DOHH2 (cell line): Measurements from ENCODE around the gene WTIP.
"Not testable (repeated sequence)": the region's sequence is repeated elsewhere in the genome, so short reads cannot be mapped to it uniquely, and the experiment has no call there.

Experiments used
- CTCF ChIP-seq: fragments of 200-600 bp; sonication (generic); IDR thresholded peaks from one replicate; pipeline ENCODE4 v1.5.1; 2014; ENCODE audit warnings: antibody characterized with exemption, mild to moderate bottlenecking, low read depth, low read length; ENCODE audit not compliant: poor library complexity, severe bottlenecking
- EZH2phosphoT487 ChIP-seq: fragments of 200-600 bp; sonication (generic); IDR thresholded peaks from 2 replicates; pipeline ENCODE4 v1.6.1; 2017; ENCODE audit warnings: borderline replicate concordance, mild to moderate bottlenecking, antibody characterized with exemption, low read length, moderate library complexity, mixed read lengths

- TF ChIP-seq CTCF, EZH2phosphoT487: not testable (repeated sequence)
Observed at GRCh38 chr19:34455783-34456480, 25.6 kb upstream of the WTIP start.
